SH-SY5Y (cell line): Measurements from ENCODE around the gene MRS2.

Experiments
- GATA2 ChIP-seq: IDR thresholded peaks from 2 replicates; pipeline ENCODE4 v1.6.1; 2011; ENCODE audit warnings: mild to moderate bottlenecking, low read depth, low read length
- GATA3 ChIP-seq: IDR thresholded peaks from 2 replicates; pipeline ENCODE4 v1.6.1; 2011; ENCODE audit warnings: low read depth, mild to moderate bottlenecking, low read length, moderate library complexity

GRCh38 chr6:24448396-24448795 is 45.7 kb downstream of the MRS2 start:
- TF ChIP-seq GATA3 (no peak), GATA2 (no peak)
